ENCODE results near the gene APBA2.

DNA sequence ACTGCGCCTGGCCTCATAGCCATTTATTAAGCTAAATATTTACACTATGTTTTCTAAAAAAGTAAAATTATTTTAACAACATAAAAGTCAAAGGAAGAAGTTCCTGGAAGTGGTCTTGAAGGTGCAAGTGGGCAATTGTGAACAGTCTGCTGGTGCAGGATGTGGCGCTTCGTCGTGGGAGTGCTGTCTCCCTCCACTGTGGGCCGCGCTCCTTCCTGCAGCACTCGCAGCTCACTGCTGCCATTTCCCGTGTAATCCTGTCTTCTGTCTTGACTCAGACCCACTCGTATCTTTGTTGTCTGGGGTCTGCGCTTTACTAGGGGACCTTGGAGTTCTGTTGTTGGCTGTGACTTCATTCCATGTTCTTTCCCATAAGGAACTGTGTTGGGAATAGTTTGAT is 56.3 kb downstream of the APBA2 start:
- TF ChIP-seq, protein P1, sequence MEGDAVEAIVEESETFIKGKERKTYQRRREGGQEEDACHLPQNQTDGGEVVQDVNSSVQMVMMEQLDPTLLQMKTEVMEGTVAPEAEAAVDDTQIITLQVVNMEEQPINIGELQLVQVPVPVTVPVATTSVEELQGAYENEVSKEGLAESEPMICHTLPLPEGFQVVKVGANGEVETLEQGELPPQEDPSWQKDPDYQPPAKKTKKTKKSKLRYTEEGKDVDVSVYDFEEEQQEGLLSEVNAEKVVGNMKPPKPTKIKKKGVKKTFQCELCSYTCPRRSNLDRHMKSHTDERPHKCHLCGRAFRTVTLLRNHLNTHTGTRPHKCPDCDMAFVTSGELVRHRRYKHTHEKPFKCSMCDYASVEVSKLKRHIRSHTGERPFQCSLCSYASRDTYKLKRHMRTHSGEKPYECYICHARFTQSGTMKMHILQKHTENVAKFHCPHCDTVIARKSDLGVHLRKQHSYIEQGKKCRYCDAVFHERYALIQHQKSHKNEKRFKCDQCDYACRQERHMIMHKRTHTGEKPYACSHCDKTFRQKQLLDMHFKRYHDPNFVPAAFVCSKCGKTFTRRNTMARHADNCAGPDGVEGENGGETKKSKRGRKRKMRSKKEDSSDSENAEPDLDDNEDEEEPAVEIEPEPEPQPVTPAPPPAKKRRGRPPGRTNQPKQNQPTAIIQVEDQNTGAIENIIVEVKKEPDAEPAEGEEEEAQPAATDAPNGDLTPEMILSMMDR (IDR thresholded peaks at IDR 0.05): no peak
- no peak for TF ChIP-seq EZH2phosphoT487 (IDR thresholded peaks at IDR 0.05)
